Panc1 (cell line): ENCODE data around the gene DUS1L. TPM values are rescaled to one million over a fixed set of nuclear protein-coding genes. Genes with fewer than 3 reads are reported as not detected.

ENCODE experiments used
- ATAC-seq: fragments of 200-7000 bp; cut with Tn5 transposase; 2 replicates; pipeline ENCODE4 v1.9.1; 2020; ENCODE audit warnings: mild to moderate bottlenecking, moderate library complexity
- BruUV-seq: library from RNA; stranded (reverse); fragments of 400-500 nt; replicated peaks from 2 replicates; lab custom pipeline; 2021; lab: Mats Ljungman, UMichigan
- CTCF ChIA-PET: fragments of 300-600 bp; sonication (Branson Sonifier 250); formaldehyde crosslinking; loops from one replicate; lab custom pipeline; 2022; ENCODE audit warnings: antibody characterized with exemption; lab: Charles Lee
- POLR2A ChIA-PET: fragments of 300-600 bp; sonication (Branson Sonifier 250); formaldehyde crosslinking; loops from one replicate; lab custom pipeline; 2022; ENCODE audit warnings: antibody characterized with exemption; lab: Charles Lee
- DNase-seq: peaks from one replicate; pipeline ENCODE4 v3.0.0-alpha.2; 2010; ENCODE audit warnings: low read depth, low spot score
- H3K27ac ChIP-seq: 2 replicates; pipeline ENCODE4 v1.5.1; 2011; ENCODE audit warnings: mild to moderate bottlenecking, low read length, inconsistent platforms
- H3K27me3 ChIP-seq: fragments of 200-500 bp; sonication (Bioruptor generic); 2 replicates; pipeline ENCODE4 v1.6.0; 2014; ENCODE audit warnings: low read length, inconsistent platforms; ENCODE audit not compliant: control insufficient read depth, insufficient read depth
- H3K36me3 ChIP-seq: fragments of 200-500 bp; sonication (Bioruptor generic); 2 replicates; pipeline ENCODE4 v1.5.1; 2014; ENCODE audit warnings: inconsistent platforms, mild to moderate bottlenecking, low read length, moderate library complexity; ENCODE audit not compliant: control insufficient read depth, insufficient read depth
- H3K4me1 ChIP-seq: 2 replicates; pipeline ENCODE4 v1.5.1; 2011; ENCODE audit warnings: inconsistent platforms, mild to moderate bottlenecking, low read length, moderate library complexity; ENCODE audit not compliant: control insufficient read depth, insufficient read depth
- H3K4me3 ChIP-seq, 2 experiments: 2 replicates each; pipeline ENCODE4 v1.5.1; 2011 to 2012; ENCODE audit warnings: low read depth in 2 of 2, low read length in 2 of 2, mild to moderate bottlenecking in 2 of 2, inconsistent platforms in 1 of 2, moderate library complexity in 1 of 2
- H3K9me3 ChIP-seq: fragments of 200-500 bp; sonication (Bioruptor generic); 2 replicates; pipeline ENCODE4 v1.5.1; 2014; ENCODE audit warnings: low read depth, mild to moderate bottlenecking, inconsistent platforms, low read length, moderate library complexity; ENCODE audit not compliant: control insufficient read depth, insufficient read depth
- CTCF ChIP-seq: fragments of 450-650 bp; IDR thresholded peaks from 2 replicates; pipeline ENCODE4 v1.5.1; 2017; ENCODE audit warnings: mild to moderate bottlenecking
- POLR2AphosphoS5 ChIP-seq: IDR thresholded peaks from 2 replicates; pipeline ENCODE4 v1.6.1; 2012; ENCODE audit warnings: mild to moderate bottlenecking, low read depth, low read length, moderate library complexity
- REST ChIP-seq, 2 experiments: IDR thresholded peaks; 2 replicates each; pipeline ENCODE4 v1.6.1; 2011 to 2012; ENCODE audit warnings: low read depth in 2 of 2, control low read depth in 1 of 2, low read length in 1 of 2, mild to moderate bottlenecking in 1 of 2, moderate library complexity in 1 of 2; ENCODE audit not compliant: insufficient read depth in 1 of 2
- SIN3A ChIP-seq: IDR thresholded peaks from 2 replicates; pipeline ENCODE4 v1.6.1; 2012; ENCODE audit warnings: low read depth, mild to moderate bottlenecking, low read length, moderate library complexity, borderline replicate concordance; ENCODE audit not compliant: insufficient read depth
- TCF7L2 ChIP-seq: IDR thresholded peaks from 2 replicates; pipeline ENCODE4 v1.6.1; 2011; ENCODE audit warnings: mild to moderate bottlenecking, low read depth, low read length, inconsistent platforms
- in situ Hi-C: cut with HindIII; loops from 2 replicates; pipeline ENCODE4 v1.10.0; 2016; ENCODE audit warnings: low sequenced_read_pairs, low pct_unique_long_range_greater_than_20kb
- intact Hi-C: fragments of 100-400 bp; cut with micrococcal nuclease; formaldehyde crosslinking; loops from one replicate; pipeline ENCODE4 v1.10.0; 2022; ENCODE audit not compliant: unreplicated experiment
- total RNA-seq: library from RNA; stranded (reverse); gene quantifications from one replicate; pipeline ENCODE4 v1.2.1, GENCODE V29; 2021; ENCODE audit not compliant: unreplicated experiment

The DUS1L gene
- total RNA-seq, 1 experiment from 2014 or later, result 115 TPM

- H3K36me3 ChIP-seq, result peaks cover 6% of the 10 kb centered on the region
- H3K27ac ChIP-seq, result no peak overlapping the region
- intact Hi-C loops (no loop called here), in situ Hi-C loops (loop anchor here (10.0 kb wide), 1 partner anchor 75 kb away; no protein-coding TSS in a partner anchor)
- no TSS peak for BruUV-seq
- no peak overlapping the region for H3K4me3 ChIP-seq
- H3K4me1 ChIP-seq, result peaks cover 23% of the 10 kb centered on the region
- H3K27me3 ChIP-seq, result no peaks in the 10 kb centered on the region
- peak; percentile 14; the same call in 1 of the 2 replicates for TF ChIP-seq POLR2AphosphoS5
- no peak for TF ChIP-seq REST (IDR thresholded peaks at IDR 0.05; ENCODE audit: insufficient read depth in 1 of 2, low read depth in 2 of 2, low read length in 1 of 2)
- no peaks in the 10 kb centered on the region for H3K9me3 ChIP-seq
- no peak for ATAC-seq
- POLR2A ChIA-PET, result no interaction called here
- CTCF ChIA-PET, result no interaction called here
- no peak for DNase-seq
These were observed 6.2 kb downstream of the DUS1L start for GRCh38 chr17:82059272-82060000.

- CTCF ChIA-PET, result no interaction called here
- no peak for ATAC-seq
- Histone ChIP-seq H3K27ac (no peak overlapping the region), H3K36me3 (peaks cover 6% of the 10 kb centered on the region), H3K9me3 (no peaks in the 10 kb centered on the region), H3K4me1 (peaks cover 17% of the 10 kb centered on the region), H3K27me3 (no peaks in the 10 kb centered on the region), H3K4me3 (no peak overlapping the region)
- no peak for DNase-seq
- POLR2A ChIA-PET, result no interaction called here
- intact Hi-C loops, result no loop called here
- TF ChIP-seq TCF7L2 (no peak), REST (IDR thresholded peaks at IDR 0.05; ENCODE audit: insufficient read depth in 1 of 2, low read depth in 2 of 2, low read length in 1 of 2) (no peak), CTCF (no peak), POLR2AphosphoS5 (no peak), SIN3A (no peak)
- BruUV-seq, result no TSS peak
- in situ Hi-C loops, result loop anchor here (10.0 kb wide), 1 partner anchor 76 kb away; no protein-coding TSS in a partner anchor
These were observed 6.8 kb downstream of the DUS1L start for GRCh38 chr17:82058855-82059249.
